ENCODE results near the gene GRK5.

- TF ChIP-seq POLR2A (IDR thresholded peaks at IDR 0.05) (no peak), CTCF (IDR thresholded peaks at IDR 0.05) (no peak)
Measured at GRCh38 chr10:119394657-119395279, 187.4 kb downstream of the GRK5 start.

All from right lobe of liver (tissue), 4 donors.